Measurements from ENCODE around the gene FHAD1.
A peak's percentile ranks its signal among the peaks of the same experiment; 100 is the strongest.

The FHAD1 gene

DNA sequence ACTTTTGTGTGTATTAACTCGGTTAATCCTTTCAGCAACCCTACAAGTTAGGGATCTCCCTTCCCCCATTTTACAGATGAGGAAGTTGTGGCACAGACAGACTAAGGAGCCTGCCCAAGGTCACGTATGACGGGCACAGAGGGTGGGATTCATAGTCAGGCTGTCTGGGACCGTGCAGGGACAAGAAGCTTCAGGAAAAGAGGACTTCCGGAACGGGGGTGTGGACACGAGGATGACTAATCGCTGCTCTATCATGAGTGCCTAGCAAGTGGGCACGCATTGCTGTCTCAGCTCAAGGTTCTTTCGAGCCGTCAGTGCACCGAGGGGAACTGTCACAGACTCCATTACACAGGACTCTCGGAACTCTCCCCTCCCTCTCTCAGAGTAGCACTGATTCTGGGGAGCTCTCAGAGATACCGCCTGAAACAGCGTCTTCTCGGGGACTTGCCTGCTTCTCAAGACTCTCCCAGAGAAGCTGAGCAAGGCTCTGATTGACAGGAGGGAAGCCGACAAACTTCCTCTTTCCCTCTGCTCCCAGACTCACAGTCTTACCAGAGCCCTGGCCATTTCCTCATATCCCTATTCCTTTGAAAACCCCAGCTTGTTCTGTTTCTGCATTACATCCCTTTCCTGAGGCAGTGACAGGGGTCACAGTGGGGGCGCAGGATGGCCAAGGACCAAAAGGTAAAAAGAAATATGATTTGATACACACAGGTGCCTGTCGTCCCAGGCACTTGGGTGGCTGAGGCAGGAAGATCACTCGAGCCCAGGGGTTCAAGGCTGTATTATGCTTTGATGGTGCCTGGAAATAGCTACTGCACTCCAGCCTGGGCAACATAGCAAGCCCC is 14.4 kb downstream of the FHAD1 start:
- in situ Hi-C loops (cut with HindIII; ENCODE audit: low sequenced_read_pairs), result no loop called here
- no peak overlapping the region for H3K4me3 ChIP-seq (ENCODE audit: low read depth, low read length)
- no peak for DNase-seq (ENCODE audit: low read depth)
- TF ChIP-seq, protein P1, sequence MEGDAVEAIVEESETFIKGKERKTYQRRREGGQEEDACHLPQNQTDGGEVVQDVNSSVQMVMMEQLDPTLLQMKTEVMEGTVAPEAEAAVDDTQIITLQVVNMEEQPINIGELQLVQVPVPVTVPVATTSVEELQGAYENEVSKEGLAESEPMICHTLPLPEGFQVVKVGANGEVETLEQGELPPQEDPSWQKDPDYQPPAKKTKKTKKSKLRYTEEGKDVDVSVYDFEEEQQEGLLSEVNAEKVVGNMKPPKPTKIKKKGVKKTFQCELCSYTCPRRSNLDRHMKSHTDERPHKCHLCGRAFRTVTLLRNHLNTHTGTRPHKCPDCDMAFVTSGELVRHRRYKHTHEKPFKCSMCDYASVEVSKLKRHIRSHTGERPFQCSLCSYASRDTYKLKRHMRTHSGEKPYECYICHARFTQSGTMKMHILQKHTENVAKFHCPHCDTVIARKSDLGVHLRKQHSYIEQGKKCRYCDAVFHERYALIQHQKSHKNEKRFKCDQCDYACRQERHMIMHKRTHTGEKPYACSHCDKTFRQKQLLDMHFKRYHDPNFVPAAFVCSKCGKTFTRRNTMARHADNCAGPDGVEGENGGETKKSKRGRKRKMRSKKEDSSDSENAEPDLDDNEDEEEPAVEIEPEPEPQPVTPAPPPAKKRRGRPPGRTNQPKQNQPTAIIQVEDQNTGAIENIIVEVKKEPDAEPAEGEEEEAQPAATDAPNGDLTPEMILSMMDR (IDR thresholded peaks at IDR 0.05; ENCODE audit: low read depth, low read length, missing control alignments), result no peak

DNA sequence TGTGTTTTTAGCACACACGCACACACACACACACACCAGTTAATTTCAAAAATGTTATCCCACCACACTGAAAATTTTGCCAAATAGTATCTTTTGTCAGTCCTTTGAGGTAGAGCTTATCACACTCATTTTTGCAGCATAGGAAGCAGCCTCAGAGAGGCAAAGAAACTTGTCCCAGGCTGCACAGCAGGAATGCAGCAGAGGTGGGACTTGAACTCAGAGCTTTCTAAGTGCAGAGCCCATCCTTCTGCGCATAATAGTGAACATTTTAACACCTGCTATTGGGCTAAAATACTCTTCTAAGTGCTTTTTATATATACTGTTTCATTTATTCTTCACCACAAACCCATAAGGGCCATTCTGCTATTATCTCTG is 15.0 kb downstream of the FHAD1 start:
- in situ Hi-C loops (cut with HindIII; ENCODE audit: low sequenced_read_pairs), result no loop called here
- no peak overlapping the region for H3K4me3 ChIP-seq (ENCODE audit: low read depth, low read length)
- TF ChIP-seq, protein P1 (IDR thresholded peaks at IDR 0.05; ENCODE audit: low read depth, low read length, missing control alignments), result no peak
- no peak for DNase-seq (ENCODE audit: low read depth)

DNA sequence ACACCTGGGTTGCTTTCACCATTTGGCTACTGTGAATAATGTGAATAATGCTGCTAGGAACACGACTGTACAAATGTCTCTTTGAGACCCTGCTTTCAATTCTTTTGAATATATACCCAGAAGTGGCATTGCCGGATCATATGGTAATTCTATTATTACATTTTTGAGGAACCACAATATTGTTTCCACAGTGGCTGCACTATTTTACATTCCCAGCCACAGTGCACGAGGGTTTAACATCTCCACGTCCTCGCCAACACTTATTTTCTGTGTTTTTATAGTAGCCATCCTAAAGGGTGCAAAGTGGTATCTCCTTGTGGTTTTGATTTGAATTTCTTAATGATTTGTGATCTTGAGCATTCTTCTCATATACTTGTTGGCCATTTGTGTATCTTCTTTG is 15.7 kb downstream of the FHAD1 start:
- no peak for DNase-seq (ENCODE audit: low read depth)
- in situ Hi-C loops (cut with HindIII; ENCODE audit: low sequenced_read_pairs), result no loop called here
- TF ChIP-seq, protein P1 (IDR thresholded peaks at IDR 0.05; ENCODE audit: low read depth, low read length, missing control alignments), result no peak
- H3K4me3 ChIP-seq (ENCODE audit: low read depth, low read length), result no peak overlapping the region

DNA sequence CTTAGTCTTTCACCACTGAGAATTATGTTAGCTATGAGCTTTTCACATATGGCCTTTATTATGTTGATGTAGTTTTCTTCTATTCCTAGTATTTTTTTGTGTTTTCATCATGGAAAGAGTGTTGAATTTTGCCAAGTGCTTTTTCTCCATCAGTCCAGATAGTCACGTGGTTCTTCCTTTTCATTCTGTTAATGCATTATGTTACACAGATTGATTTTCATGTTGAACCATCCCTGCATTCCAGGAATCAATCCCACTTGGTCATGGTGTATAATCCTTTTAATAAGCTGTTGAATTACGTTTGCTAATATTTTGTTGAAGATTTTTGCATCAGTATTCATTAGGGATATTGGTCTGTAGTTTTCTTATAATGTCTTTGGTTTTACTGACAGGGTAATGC is 17.7 kb downstream of the FHAD1 start:
- in situ Hi-C loops (cut with HindIII; ENCODE audit: low sequenced_read_pairs), result no loop called here
- TF ChIP-seq, protein P1 (IDR thresholded peaks at IDR 0.05; ENCODE audit: low read depth, low read length, missing control alignments), result no peak
- no peak overlapping the region for H3K4me3 ChIP-seq (ENCODE audit: low read depth, low read length)
- DNase-seq (ENCODE audit: low read depth), result no peak

DNA sequence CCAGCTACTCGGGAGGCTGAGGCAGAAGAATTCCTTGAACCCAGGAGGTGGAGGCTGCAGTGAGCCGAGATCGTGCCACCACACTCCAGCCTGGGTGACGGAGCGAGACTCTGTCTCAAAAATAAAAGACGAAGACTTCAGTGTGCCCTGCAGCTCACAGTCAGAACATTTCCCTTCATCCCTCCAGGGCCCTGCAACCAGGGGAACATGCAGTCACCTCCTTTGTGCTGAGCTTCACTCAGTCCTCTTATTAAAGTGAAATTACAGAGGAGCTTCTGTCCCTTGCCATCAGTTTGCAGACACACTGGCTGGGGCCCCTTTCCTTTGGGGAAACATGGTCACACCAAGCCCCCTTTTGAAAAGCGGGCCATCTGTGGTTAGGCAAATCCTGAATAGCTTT is 24.2 kb downstream of the FHAD1 start:
- DNase-seq (ENCODE audit: low read depth), result no peak
- TF ChIP-seq, protein P1 (IDR thresholded peaks at IDR 0.05; ENCODE audit: low read depth, low read length, missing control alignments), result no peak
- H3K4me3 ChIP-seq (ENCODE audit: low read depth, low read length), result no peak overlapping the region
- in situ Hi-C loops (cut with HindIII; ENCODE audit: low sequenced_read_pairs), result no loop called here

DNA sequence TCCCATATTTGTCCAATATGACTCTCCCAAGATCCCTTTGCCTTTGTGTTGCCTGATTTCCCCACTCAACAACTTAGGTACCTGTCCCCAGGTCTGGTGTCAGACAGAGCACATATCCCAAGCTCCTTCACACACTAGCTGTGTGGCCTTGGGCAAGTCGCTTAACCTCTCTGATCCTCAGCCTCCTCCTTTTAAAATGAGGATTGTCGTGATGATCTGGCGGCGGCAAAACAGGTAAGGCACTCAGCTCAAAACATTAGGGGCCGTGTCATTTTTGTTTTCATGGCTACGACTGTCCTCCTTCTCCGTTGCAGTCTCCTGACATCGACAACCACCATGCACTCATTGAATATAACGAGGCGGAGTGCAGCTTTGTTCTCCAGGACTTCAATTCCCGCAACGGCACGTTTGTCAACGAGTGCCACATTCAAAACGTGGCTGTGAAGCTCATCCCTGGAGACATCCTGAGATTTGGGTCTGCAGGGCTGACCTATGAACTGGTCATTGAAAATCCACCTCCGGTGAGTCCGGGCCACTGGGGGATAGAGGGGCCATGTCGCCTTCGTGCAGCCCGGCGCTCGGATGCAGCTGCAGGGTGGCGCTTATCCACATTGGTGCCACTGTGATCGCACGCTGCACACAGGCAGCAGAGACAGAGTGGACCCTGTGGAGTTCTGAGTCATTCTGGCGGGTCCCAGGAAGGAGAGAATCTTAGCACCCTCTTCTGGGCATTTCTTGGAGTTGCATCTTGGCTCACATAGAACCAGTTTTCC is 25.2 kb downstream of the FHAD1 start:
- TF ChIP-seq, protein P1 (IDR thresholded peaks at IDR 0.05; ENCODE audit: low read depth, low read length, missing control alignments), result peak; percentile 77
- no peak overlapping the region for H3K4me3 ChIP-seq (ENCODE audit: low read depth, low read length)
- DNase-seq (ENCODE audit: low read depth), result peak; percentile 46
- in situ Hi-C loops (cut with HindIII; ENCODE audit: low sequenced_read_pairs), result no loop called here
